Activated CD8-positive, alpha-beta memory T cell treated with anti-CD3 and anti-CD28 coated beads for 1 hour (primary cell): Measurements from ENCODE around the gene SYT2.
"Not testable (repeated sequence)": the region's sequence is repeated elsewhere in the genome, so short reads cannot be mapped to it uniquely, and the experiment has no call there.

Experiments
- DNase-seq, 2 donors: peaks; one replicate each; pipeline ENCODE4 v3.0.0-alpha.2; 2020; ENCODE audit warnings: low read depth in 1 of 2; ENCODE audit errors: extremely low read depth in 1 of 2

The SYT2 gene

DNA sequence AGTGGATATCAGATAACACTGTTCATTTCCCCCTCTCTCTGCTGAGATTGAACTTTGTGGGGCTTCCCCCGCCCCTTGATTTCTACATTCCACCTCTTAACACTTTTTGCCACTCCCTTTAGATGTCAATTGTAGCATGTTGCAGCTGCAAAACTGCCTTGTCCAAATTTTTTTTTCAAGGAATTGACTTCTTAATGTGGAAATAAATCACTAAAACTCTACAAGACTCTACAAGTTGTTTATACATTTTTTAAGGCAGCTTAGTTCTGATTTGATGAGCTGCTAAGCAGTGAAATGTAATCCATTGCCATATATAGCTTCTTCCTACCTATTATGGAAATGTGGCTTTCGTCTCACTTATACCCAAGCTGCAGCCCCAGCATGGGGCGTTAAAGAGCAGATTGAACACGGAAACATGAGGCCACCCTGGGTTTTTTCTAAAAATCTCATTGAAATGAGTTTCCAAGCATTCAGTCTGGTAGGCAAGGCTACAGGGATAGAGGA is 132.2 kb downstream of the SYT2 start:
- no peak for DNase-seq

DNA sequence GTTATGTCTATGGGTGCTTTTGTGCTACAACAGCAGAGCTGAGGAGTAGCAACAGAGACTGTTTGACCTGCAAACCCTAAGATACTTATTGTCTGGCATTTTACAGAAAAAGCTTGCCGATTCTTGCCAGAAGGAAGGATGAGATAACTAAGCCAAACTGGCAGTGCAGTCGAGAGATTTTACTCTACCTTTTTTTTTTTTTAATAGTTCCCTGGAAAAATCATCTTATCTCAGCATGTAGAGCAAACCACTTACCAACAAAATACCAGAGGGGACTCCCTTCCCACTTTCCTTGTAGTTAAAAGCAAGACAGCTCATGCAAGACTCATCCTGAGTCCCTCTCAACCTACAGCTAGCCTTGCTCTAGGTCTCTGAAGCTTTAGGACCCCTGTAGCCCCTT is 132.9 kb downstream of the SYT2 start:
- no peak for DNase-seq

GRCh38 chr1:202576816-202577215 is 133.4 kb downstream of the SYT2 start:
- no peak for DNase-seq

DNA sequence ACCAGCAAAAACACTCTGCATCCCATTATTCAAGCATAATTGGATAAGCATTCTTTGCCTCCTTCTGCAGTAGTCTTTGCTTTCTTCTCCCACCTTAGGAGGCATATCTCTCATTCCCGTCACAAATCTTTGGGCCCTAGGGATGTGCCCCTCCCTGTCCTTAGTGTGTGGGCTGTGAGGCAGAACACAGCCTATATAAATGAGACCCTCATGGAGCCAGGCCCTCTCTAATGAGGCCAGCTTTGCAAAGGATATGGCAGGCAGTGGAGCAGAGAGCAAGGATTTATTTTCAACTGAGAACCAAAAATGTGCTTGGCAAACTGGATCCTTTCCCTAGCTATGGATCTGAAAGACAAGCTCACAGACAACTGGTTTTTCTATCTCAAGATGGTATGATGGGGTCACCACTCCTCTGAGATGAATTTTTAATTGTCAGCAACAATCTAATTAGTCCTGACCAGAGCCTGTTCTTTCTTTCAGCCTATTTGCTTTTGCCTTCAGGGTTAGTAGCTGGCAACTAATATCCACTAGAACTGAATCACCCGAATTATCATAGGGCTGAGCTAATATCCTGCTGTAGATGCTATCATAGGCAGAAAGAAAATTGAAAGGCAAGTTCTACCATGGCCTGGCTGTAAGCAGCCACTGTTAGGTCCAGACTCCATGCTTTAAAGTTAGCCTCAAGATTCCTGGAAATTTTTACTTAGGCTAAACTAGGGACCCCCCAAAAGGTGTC is 134.2 kb downstream of the SYT2 start:
- no peak for DNase-seq

DNA sequence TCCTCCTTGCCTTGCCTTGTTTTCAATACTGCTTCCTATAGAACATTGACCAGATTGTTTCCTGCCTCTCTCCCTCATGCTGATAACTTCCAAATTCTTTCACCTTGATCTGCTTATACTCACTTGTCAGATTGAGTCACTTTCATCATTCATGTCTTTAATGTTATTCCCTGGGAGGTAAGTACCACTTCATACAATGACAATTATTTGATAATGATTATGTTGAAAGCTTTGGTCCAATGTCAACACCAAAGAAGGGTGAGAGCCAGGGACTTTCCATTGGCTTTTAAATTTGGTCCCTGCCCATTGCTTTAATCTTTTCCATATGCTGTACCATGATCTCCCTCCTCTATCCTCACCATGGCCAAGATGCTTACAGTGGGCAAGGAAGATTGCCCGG is 137.4 kb downstream of the SYT2 start:
- DNase-seq: no peak

GRCh38 chr1:202571719-202572339 is 138.4 kb downstream of the SYT2 start:
- no peak for DNase-seq

- no peak for DNase-seq
Measured at GRCh38 chr1:202569393-202570322, 140.6 kb downstream of the SYT2 start.

DNA sequence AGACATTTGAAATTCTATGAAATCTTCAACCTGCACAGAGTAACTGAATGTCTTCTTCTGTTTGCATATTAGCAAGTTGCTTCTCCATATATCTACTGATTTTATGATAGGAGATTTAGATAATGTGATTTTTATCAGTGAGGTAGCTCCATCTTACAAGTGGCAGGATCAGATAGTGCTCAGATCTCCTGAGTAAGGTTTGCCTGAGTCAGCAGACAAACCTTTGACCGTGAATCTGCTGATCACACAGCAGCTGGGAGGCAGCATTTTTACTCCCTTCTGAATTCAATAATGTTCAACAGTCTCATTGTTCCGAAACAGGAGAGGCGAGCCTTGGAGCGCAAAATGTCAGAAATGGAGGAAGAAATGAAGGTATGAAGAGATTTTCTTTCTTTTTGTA is 141.4 kb downstream of the SYT2 start:
- no peak for DNase-seq

GRCh38 chr1:202568410-202568809 is 141.8 kb downstream of the SYT2 start:
- DNase-seq: no peak

GRCh38 chr1:202567738-202568137 is 142.5 kb downstream of the SYT2 start:
- no peak for DNase-seq

DNA sequence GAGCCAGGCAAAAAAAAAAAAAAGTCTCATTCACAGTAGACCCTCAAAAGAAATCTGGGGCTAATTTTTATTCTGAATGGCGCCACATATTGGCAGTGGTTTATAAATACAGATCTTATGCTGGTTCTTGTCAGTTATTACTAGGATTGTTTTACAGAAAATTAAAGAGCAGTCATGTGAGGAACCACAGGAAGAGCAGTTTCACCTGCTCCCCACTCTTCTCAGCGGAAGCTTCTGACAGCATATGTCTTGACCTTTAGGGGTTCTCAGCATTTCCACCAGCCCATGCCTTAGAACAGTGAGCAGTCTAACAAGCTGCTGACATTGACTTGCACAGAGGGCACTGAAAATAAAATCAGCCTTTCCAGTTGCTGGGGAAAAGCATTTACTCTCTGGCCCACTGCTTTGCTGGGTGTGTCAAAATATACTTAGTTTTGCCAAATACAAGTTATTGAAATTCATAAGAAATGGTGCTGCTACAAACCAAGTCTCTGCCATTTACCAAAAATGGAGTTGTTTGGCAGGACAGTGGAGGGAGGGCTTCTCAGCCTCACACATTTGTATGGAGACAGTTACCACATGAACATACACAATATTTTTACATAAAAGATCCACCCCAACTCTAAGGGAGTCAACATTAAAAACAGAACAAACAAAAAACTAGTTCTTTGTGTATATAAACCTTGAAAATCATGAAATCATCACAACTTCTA is 144.2 kb downstream of the SYT2 start:
- DNase-seq: no peak

DNA sequence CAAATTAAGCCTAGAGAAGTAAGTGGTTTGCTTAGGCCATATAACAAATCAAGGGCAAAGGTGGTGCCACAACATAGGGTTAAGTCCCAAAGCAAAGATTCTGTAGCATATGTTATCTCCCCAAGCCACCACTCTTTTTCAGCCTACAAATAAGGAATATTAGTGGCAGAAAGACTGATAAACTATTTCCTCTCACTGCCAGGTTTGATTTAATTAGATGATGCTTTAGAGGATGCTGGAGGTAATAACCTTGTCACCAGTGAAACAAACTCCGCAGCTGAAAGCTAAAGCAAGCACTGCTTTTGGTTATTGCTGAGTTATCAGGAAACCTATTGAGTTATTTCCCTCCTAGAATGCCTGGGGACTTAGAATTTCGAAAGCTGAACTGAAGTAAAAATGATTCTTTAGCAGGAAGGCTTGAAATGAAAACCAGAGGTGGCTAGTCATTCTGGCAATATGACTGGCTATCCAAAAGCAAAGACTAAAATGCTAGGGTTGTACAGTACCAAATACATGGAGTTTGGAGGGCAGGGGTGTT is 145.2 kb downstream of the SYT2 start:
- no peak for DNase-seq

- no peak for DNase-seq
Measured at GRCh38 chr1:202563818-202564217, 146.4 kb downstream of the SYT2 start.

- DNase-seq: no peak
Measured at GRCh38 chr1:202562444-202563060, 147.7 kb downstream of the SYT2 start.

GRCh38 chr1:202561726-202562443 is 148.4 kb downstream of the SYT2 start:
- no peak for DNase-seq

DNA sequence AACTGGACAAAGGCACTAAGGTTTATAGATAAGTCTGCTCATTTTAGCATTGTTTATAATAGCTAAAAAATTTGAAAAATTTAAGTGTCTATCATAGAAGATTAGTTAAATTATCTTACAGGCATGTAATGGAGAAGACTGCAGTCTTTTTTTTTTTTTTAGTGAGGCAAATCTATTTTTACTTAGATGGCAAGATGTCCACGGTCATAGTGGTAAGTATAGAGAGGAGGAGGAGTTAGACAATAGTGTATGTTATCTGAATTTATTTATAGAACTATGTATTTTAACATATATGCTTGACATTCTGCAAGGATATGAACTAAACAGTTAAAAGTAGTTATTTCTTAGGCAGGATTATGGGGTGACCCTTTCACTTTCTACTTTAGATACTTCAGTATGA is 149.0 kb downstream of the SYT2 start:
- DNase-seq: no peak

DNA sequence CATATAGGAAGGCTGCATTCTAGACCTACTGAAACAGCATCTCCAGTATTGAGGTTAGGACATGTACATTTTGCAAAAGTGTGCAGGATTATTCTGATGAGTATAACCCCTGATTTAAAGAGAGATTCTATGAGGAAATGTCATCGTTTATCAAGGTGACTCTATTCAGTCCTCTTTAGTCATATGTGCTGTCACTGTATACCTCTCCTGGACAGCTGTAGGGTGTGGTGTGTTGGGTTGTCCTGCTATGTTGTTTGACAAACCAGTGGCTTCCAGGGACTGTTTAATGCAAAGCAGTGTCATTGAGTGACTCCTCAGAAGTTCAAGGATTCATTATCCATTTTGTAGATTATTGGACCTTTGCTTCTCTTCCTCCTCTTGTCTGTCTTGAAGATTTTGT is 152.6 kb downstream of the SYT2 start:
- DNase-seq: not testable (repeated sequence)

- not testable (repeated sequence) for DNase-seq
Measured at GRCh38 chr1:202556037-202556436, 154.2 kb downstream of the SYT2 start.

DNA sequence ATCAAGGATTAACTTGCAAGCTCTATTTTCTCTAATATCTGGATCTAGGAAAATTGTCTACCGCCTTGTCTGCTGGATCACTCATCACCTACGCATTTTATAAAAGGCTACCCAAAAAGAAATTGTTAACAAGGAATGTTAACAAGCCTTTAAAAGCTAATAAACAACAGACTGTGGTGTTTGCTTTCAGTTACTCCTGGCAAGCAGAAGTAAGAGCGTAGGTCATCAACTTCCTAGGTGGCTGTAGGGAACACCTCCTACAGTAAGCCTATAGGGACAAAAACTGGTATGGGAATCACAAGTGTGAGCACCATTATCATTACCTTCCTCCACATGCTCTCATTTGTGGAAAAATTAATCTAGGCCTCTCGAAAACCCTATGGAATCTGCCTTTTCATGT is 155.6 kb downstream of the SYT2 start:
- DNase-seq: not testable (repeated sequence)
